Activated CD4-positive, CD25-positive, alpha-beta regulatory T cell treated with anti-CD3 and anti-CD28 coated beads, Interleukin-2, amount 50 U/mL, for 16 hours (primary cell): ENCODE measurements around the gene CEP89.
"Not testable (repeated sequence)": the region's sequence is repeated elsewhere in the genome, so short reads cannot be mapped to it uniquely, and the experiment has no call there.

Experiments
- DNase-seq: peaks from one replicate; pipeline ENCODE4 v3.0.0-alpha.2; 2020; ENCODE audit warnings: low read depth, low spot score

The CEP89 gene

GRCh38 chr19:32966750-32967149 is 5.0 kb downstream of the CEP89 start:
- no peak for DNase-seq

DNA sequence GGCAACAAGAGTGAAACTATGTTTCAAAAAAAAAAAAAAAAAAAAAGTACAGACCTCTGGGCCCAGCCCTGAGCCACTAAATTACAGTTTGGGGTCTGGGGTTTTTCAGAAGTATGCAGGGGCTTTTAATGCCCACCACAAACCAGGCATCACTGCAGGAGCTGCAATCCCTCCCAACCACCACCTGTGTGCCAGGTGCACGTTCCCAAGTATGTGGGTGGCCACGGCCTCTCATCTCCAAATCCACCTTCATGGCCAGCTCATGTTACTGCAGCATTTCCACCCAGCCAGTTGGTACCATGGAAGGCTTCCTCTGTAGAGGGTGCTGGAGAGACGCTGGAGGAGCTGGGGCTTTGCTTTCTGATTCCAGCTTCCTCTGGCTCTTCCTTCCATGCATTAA is 26.5 kb downstream of the CEP89 start:
- no peak for DNase-seq

DNA sequence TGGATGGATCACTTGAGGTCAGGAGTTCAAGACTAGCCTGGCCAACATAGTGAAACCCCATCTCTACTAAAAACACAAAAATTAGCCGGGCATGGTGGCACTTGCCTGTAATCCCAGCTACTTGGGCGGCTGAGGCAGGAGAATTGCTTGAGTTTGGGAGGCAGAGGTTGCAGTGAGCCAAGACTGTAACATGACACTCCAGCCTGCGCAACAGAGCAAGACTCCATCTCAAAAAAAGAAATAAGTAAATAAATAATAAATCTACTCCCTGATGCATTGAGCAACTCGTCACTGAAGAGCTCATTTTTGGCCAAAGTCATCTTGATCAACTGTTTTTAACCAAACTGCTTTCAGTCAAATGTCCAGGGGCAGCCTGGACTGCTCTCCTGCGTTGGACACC is 30.5 kb downstream of the CEP89 start:
- DNase-seq = not testable (repeated sequence)

DNA sequence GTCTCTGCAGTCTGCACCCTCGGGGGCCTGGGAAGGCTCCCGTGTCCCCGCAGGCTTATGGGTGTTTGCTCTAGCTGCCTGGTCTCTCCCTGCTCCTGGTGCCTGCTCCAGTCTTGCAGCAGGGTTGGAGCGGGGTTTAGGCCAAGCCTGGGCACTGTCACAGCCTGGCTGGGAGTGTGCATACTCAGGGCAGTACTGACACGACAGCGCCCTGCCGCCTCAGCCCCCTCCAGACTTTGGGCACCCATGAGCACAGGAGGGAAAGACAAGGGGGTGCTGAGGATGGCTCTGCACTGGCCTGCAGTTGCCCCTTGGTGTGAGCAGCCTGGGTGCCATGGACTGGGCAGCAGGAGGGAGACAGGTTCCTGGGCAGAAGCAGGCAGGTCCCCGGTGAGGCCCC is 35.7 kb downstream of the CEP89 start:
- no peak for DNase-seq

GRCh38 chr19:32935629-32936028 is 36.1 kb downstream of the CEP89 start:
- no peak for DNase-seq

GRCh38 chr19:32933571-32933970 is 38.2 kb downstream of the CEP89 start:
- no peak for DNase-seq

DNA sequence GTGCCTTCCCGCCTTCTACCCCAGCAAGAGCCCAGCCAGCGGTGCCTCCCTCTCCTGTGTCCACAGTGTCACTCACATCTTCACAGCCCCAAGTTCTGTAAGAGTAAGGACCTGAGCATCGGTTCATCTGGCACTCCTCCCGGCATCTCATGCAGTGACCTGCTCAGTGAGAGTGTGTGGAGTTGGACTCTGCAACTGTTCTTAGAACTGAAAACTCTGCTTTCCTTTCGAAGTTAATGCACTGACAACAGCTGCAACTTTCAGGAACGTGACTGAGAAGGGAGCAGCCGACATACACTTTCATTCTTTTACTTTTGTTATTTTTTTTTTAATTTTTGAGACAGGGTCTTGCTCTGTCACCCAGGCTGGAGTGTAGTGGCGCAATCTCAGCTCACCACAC is 41.2 kb downstream of the CEP89 start:
- no peak for DNase-seq

GRCh38 chr19:32928806-32929205 is 43.0 kb downstream of the CEP89 start:
- no peak for DNase-seq

DNA sequence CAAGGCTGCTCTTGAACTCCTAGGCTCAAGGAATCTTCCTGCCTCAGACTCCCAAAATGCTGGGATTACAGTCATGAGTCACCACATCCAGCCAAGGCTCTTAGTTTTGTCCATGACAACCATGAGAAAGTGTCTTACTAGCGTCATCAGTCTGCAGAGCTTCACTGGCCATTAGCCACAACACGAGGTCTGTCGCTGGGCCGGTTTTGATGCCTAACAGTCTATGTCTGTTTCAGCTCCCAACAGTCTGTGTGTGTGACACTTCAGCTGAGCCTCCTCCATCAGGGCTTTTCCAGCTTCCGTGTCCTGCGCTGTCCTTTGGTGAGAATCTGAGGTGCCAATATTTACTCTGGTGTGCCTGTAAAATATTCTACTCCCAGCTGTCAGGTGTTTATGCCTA is 47.6 kb downstream of the CEP89 start:
- DNase-seq = no peak

DNA sequence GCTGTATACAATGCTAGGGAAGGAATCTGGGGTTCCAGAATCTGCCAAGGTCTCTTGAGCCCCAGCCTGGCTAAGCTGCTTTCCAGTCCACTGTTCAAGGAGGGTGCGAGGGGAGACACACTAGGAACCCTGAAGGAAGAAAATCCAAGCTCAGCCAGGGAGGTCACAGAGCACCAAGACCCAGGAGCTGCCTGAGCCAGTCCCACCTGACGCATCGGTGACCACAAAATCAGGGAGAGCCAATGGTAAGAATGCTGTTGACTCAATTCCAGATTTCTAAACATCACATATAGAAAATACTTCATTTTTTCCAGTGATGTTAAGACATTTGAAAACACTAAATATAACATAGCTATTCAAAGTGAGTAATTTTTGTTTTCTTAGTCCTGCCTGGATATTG is 50.1 kb downstream of the CEP89 start:
- no peak for DNase-seq

DNA sequence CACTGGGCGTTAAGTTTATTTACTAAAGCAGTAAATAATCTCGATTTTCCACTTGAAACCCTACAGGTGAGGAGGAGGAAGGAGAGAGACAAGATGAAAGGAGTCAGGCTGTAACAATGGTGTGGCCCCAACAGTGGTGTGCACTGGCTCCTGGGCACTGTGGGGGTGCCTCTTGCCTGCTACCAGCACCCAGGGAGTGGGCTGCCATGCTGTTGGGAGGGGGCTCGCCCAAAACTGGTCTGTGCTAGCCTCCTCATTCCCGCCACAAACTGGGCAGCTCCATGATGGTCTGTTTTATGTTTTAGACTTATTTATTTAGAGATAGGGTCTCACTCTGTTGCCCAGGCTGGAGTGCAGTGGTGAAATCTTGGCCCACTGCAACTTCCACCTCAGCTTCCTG is 52.4 kb downstream of the CEP89 start:
- no peak for DNase-seq

DNA sequence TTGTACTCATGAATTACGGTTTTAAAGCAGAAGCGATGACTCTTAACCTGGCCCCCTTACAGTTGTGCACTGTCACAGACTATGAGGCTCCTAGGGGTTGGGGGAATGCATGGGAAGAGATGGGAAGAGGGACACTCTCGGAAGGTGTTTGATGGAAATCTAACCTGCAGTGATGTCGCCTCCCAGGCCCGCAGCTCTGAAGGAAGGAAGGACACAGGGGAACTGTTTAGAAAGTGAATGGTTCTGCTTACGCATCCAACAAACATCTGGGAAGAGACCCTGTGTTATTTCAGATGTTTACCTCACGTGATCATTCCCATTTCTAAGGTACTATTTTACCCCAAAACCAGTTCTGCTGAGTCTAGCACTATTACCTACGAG is 54.2 kb downstream of the CEP89 start:
- no peak for DNase-seq

- no peak for DNase-seq
Measured at GRCh38 chr19:32916969-32917615, 54.7 kb downstream of the CEP89 start.

DNA sequence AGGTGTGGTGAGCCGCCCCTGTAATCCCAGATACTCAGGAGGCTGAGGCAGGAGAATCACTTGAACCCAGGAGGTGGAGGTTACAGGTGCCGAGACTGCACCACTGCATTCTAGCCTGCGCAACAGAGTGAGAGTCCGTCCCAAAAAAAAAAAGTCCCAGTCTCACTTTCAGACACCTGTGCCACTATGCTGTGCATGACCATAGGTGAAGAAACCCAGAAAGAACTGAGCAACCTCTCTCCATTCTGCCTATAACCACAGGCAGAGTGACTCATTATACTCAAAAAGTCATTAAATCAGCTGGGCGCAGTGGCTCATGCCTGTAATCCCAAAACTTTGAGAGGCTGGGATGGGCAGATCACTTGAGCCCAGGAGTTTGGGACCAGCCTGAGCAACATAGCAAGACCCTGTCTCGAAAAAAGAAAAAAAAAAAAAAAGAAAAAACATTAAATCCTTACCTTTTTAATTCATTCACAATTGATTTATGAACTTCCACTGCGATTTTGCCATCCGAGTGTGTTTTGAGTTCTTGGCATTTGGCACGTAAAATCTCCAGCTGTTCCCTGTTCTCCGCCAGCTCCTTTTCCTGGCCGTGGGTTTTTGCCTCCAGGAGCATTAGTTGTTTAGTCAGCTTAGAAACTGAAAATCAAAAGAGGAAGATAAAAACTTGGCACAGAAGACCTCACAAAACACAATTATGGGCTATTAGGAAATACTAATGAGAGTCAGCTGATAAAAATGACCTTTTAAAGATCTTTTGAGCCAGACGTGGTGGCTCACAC is 56.7 kb downstream of the CEP89 start:
- no peak for DNase-seq

- no peak for DNase-seq
Measured at GRCh38 chr19:32911467-32911866, 60.3 kb downstream of the CEP89 start.

DNA sequence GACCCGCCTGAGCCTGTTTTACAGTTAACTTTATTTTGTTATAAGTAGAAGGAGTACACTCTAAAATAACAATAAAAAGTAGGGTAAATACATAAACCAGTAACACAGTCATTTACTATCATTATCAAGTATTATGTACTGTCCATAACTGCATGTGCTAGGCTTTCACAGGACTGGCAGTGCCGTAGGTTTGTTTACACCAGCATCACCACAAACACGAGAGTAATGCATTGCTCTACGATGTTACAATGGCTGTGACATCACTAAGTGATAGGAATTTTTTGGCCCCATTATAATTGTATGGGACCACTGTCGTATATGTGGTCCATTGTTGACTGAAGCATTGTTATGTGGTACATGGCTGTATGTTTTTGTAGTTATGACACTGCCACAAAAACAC is 60.9 kb downstream of the CEP89 start:
- DNase-seq = no peak

DNA sequence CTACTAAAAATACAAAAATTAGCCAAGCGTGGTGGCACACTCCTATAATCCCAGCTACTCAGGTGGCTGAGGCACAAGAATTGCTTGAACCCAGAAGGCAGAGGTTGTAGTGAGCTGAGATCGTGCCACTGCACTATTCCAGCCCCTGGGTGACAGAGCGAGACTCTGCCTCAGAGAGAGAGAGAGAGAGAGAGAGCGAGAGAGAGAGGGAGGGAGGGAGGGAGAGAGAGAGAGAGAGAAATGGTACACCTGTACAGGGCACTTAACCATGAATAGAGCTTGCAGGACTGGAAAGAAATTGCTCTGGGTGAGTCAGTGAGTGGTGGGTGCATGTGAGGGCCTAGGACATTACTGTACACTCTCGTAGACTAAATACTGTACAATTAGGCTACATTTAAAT is 61.7 kb downstream of the CEP89 start:
- no peak for DNase-seq

DNA sequence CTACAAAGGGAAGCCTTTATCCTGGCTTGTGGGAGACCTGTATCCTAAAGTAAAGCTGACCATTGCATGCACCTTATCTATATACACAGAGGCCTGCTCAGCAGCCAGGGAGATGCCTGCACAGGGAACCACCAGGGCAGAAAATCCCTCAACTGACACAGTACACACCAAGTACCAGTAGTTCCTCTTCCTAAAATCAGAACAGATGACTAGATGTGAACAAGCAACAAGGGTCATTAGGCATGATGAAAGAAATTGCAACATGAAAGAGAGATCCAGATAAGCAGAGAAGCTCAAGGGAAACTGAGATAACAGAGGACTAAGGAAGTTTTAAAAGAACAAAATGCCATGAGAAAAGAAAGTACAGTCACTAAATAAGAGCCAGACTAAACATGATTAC is 62.5 kb downstream of the CEP89 start:
- DNase-seq = no peak

- no peak for DNase-seq
Measured at GRCh38 chr19:32908641-32909190, 63.0 kb downstream of the CEP89 start.

DNA sequence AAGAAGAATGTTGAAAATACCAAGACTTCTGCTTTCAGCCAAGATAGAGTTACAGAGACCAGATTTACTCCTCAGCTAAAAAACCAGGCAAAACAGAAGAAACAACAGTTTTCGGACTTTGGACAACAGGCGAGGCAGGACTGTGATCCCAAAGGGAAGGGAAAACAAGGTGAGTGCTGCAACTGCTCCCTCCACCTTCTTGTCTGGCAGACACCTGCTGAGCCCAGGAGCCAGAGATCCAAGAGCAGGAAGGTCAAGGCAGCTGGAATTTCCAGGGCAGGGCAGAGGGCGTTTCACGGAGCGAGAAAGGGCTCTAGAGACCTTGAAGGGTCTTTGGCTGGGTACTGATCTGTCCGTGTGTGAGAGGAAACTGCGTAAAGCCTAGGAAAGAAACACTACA is 69.3 kb downstream of the CEP89 start:
- DNase-seq = no peak

- no peak for DNase-seq
Measured at GRCh38 chr19:32901504-32902161, 70.1 kb downstream of the CEP89 start.

- no peak for DNase-seq
Measured at GRCh38 chr19:32896516-32897214, 75.1 kb downstream of the CEP89 start.
